ENCODE results near the gene CNTD1.

The CNTD1 gene

GRCh38 chr17:42754782-42755181, 43.9 kb upstream of the CNTD1 start:
- Histone ChIP-seq H3K4me3 (ENCODE audit: severe bottlenecking) (no peak overlapping the region), H3K27ac (ENCODE audit: poor library complexity, severe bottlenecking) (no peak overlapping the region), H3K27me3 (ENCODE audit: insufficient read depth, poor library complexity, severe bottlenecking) (no peaks in the 10 kb centered on the region), H3K36me3 (ENCODE audit: low read depth) (no peaks in the 10 kb centered on the region), H3K4me1 (ENCODE audit: insufficient read depth, poor library complexity, severe bottlenecking) (no peaks in the 10 kb centered on the region), H3K9me3 (ENCODE audit: severe bottlenecking) (no peaks in the 10 kb centered on the region)
- ATAC-seq (ENCODE audit: low read depth), result peak; percentile 59
- no peak for DNase-seq (ENCODE audit: low spot score)
- TF ChIP-seq CTCF (IDR thresholded peaks at IDR 0.05; ENCODE audit: poor library complexity, severe bottlenecking), result no peak

- TF ChIP-seq CTCF (IDR thresholded peaks at IDR 0.05; ENCODE audit: poor library complexity, severe bottlenecking), result no peak
- Histone ChIP-seq H3K4me1 (ENCODE audit: insufficient read depth, poor library complexity, severe bottlenecking) (no peaks in the 10 kb centered on the region), H3K27me3 (ENCODE audit: insufficient read depth, poor library complexity, severe bottlenecking) (peaks cover 8% of the 10 kb centered on the region), H3K4me3 (ENCODE audit: severe bottlenecking) (no peak overlapping the region), H3K36me3 (ENCODE audit: low read depth) (no peaks in the 10 kb centered on the region), H3K9me3 (ENCODE audit: severe bottlenecking) (no peaks in the 10 kb centered on the region), H3K27ac (ENCODE audit: poor library complexity, severe bottlenecking) (no peak overlapping the region)
- ATAC-seq (ENCODE audit: low read depth), result no peak
- DNase-seq (ENCODE audit: low spot score), result no peak
Observed at GRCh38 chr17:42759982-42760651, 38.5 kb upstream of the CNTD1 start.

GRCh38 chr17:42760652-42761581, 37.7 kb upstream of the CNTD1 start, which contains the start of gene RAMP2:
RAMP2 (plus strand) TSS chr17:42761227; CDS start chr17:42761262, 35 bp downstream.
- Histone ChIP-seq H3K4me1 (ENCODE audit: insufficient read depth, poor library complexity, severe bottlenecking) (no peaks in the 10 kb centered on the region), H3K4me3 (ENCODE audit: severe bottlenecking) (peak within 1 kb of the TSS; percentile 27), H3K27me3 (ENCODE audit: insufficient read depth, poor library complexity, severe bottlenecking) (peaks cover 8% of the 10 kb centered on the region), H3K36me3 (ENCODE audit: low read depth) (no peaks in the 10 kb centered on the region), H3K9me3 (ENCODE audit: severe bottlenecking) (no peaks in the 10 kb centered on the region), H3K27ac (ENCODE audit: poor library complexity, severe bottlenecking) (no peak within 1 kb of the TSS)
- no peak for TF ChIP-seq CTCF (IDR thresholded peaks at IDR 0.05; ENCODE audit: poor library complexity, severe bottlenecking)
- ATAC-seq (ENCODE audit: low read depth) (peak; percentile 53), DNase-seq (ENCODE audit: low spot score) (no peak)

GRCh38 chr17:42761638-42762037, 37.0 kb upstream of the CNTD1 start:
- TF ChIP-seq CTCF (IDR thresholded peaks at IDR 0.05; ENCODE audit: poor library complexity, severe bottlenecking), result no peak
- peak overlapping the region; percentile 27 for H3K4me3 ChIP-seq (ENCODE audit: severe bottlenecking)
- no peaks in the 10 kb centered on the region for H3K9me3 ChIP-seq (ENCODE audit: severe bottlenecking)
- H3K36me3 ChIP-seq (ENCODE audit: low read depth), result no peaks in the 10 kb centered on the region
- no peak overlapping the region for H3K27ac ChIP-seq (ENCODE audit: poor library complexity, severe bottlenecking)
- no peaks in the 10 kb centered on the region for H3K4me1 ChIP-seq (ENCODE audit: insufficient read depth, poor library complexity, severe bottlenecking)
- ATAC-seq (ENCODE audit: low read depth) (no peak), DNase-seq (ENCODE audit: low spot score) (no peak)
- H3K27me3 ChIP-seq (ENCODE audit: insufficient read depth, poor library complexity, severe bottlenecking), result peaks cover 8% of the 10 kb centered on the region
